Measurements from ENCODE around the gene SAMD4A. TPM values are rescaled to one million over a fixed set of nuclear protein-coding genes. Genes with fewer than 3 reads are reported as not detected.

The SAMD4A gene
- total RNA-seq, 1 experiment from 2014 or later, result 18.3 TPM

- Histone ChIP-seq H3K4me3 (no peak overlapping the region), H3K9me2 (ENCODE audit: insufficient read depth) (no peaks in the 10 kb centered on the region), H3K9me3 (ENCODE audit: insufficient read depth, low read depth) (no peaks in the 10 kb centered on the region), H3F3A (ENCODE audit: insufficient read depth, low read depth) (no peaks in the 10 kb centered on the region), H3K4me1 (replicated peaks; ENCODE audit: insufficient read depth) (no peaks in the 10 kb centered on the region), H4K20me1 (ENCODE audit: insufficient read depth) (no peaks in the 10 kb centered on the region), H2AFZ (no peak overlapping the region), H3K27ac (no peak overlapping the region), H3K4me2 (no peak overlapping the region), H3K36me3 (ENCODE audit: low read depth) (no peaks in the 10 kb centered on the region), H3K27me3 (ENCODE audit: insufficient read depth, low read depth) (no peaks in the 10 kb centered on the region), H3K79me2 (ENCODE audit: low read depth) (no peaks in the 10 kb centered on the region)
- intact Hi-C loops (cut with micrococcal nuclease; ENCODE audit: unreplicated experiment), result no loop called here
- no TSS peak for BruUV-seq (replicated peaks)
- ChIA-PET CTCF (no interaction called here), POLR2A (ENCODE audit: unreplicated experiment) (interaction anchor here (0.5 kb wide), 1 partner anchor 10 kb away, joined by 3 read pairs; no protein-coding TSS in a partner anchor)
- no peak for TF ChIP-seq EZH2 (IDR thresholded peaks at IDR 0.05; ENCODE audit: low read depth)
- no peak for TF ChIP-seq CTCF (conservative IDR thresholded peaks at IDR 0.05)
- DNase-seq, result no peak
Measured at GRCh38 chr14:54796961-54797360, 230.0 kb downstream of the SAMD4A start.

- no peaks in the 10 kb centered on the region for H3K4me1 ChIP-seq (replicated peaks; ENCODE audit: insufficient read depth)
- H3F3A ChIP-seq (ENCODE audit: insufficient read depth, low read depth), result no peaks in the 10 kb centered on the region
- no peak overlapping the region for H3K4me2 ChIP-seq
- H3K79me2 ChIP-seq (ENCODE audit: low read depth), result no peaks in the 10 kb centered on the region
- H4K20me1 ChIP-seq (ENCODE audit: insufficient read depth), result no peaks in the 10 kb centered on the region
- CTCF ChIA-PET, result no interaction called here
- H3K27ac ChIP-seq, result no peak overlapping the region
- no peak for DNase-seq
- no TSS peak for BruUV-seq (replicated peaks)
- H3K4me3 ChIP-seq, result no peak overlapping the region
- no peaks in the 10 kb centered on the region for H3K9me2 ChIP-seq (ENCODE audit: insufficient read depth)
- H3K36me3 ChIP-seq (ENCODE audit: low read depth), result no peaks in the 10 kb centered on the region
- no peaks in the 10 kb centered on the region for H3K9me3 ChIP-seq (ENCODE audit: insufficient read depth, low read depth)
- H2AFZ ChIP-seq, result no peak overlapping the region
- no peaks in the 10 kb centered on the region for H3K27me3 ChIP-seq (ENCODE audit: insufficient read depth, low read depth)
- intact Hi-C loops (cut with micrococcal nuclease; ENCODE audit: unreplicated experiment), result no loop called here
- no peak for TF ChIP-seq CTCF (conservative IDR thresholded peaks at IDR 0.05)
- no peak for TF ChIP-seq EZH2 (IDR thresholded peaks at IDR 0.05; ENCODE audit: low read depth)
- POLR2A ChIA-PET (ENCODE audit: unreplicated experiment), result interaction anchor here (0.5 kb wide), 1 partner anchor 9 kb away, joined by 3 read pairs; no protein-coding TSS in a partner anchor
Measured at GRCh38 chr14:54797556-54797955, 230.6 kb downstream of the SAMD4A start.

- H2AFZ ChIP-seq, result no peak overlapping the region
- H3K4me2 ChIP-seq, result no peak overlapping the region
- H3K79me2 ChIP-seq (ENCODE audit: low read depth), result no peaks in the 10 kb centered on the region
- intact Hi-C loops (cut with micrococcal nuclease; ENCODE audit: unreplicated experiment), result no loop called here
- TF ChIP-seq EZH2 (IDR thresholded peaks at IDR 0.05; ENCODE audit: low read depth) (no peak), CTCF (conservative IDR thresholded peaks at IDR 0.05) (no peak)
- H3K4me1 ChIP-seq (replicated peaks; ENCODE audit: insufficient read depth), result no peaks in the 10 kb centered on the region
- H3K27me3 ChIP-seq (ENCODE audit: insufficient read depth, low read depth), result no peaks in the 10 kb centered on the region
- no peaks in the 10 kb centered on the region for H3K9me3 ChIP-seq (ENCODE audit: insufficient read depth, low read depth)
- H3K36me3 ChIP-seq (ENCODE audit: low read depth), result no peaks in the 10 kb centered on the region
- ChIA-PET CTCF (no interaction called here), POLR2A (ENCODE audit: unreplicated experiment) (no interaction called here)
- H3K4me3 ChIP-seq, result no peak overlapping the region
- DNase-seq, result no peak
- no peaks in the 10 kb centered on the region for H3F3A ChIP-seq (ENCODE audit: insufficient read depth, low read depth)
- BruUV-seq (replicated peaks), result no TSS peak
- no peaks in the 10 kb centered on the region for H4K20me1 ChIP-seq (ENCODE audit: insufficient read depth)
- H3K9me2 ChIP-seq (ENCODE audit: insufficient read depth), result no peaks in the 10 kb centered on the region
- H3K27ac ChIP-seq, result no peak overlapping the region
Measured at GRCh38 chr14:54797986-54798385, 231.1 kb downstream of the SAMD4A start.

All from PC-9 (cell line).